ENCODE measurements around the gene CHID1.

CHID1 gene

GRCh38 chr11:839875-840617, 70.6 kb downstream of the CHID1 start:
- in situ Hi-C loops (cut with MboI; ENCODE audit: low sequenced_read_pairs): no loop called here

GRCh38 chr11:839280-839623, 71.4 kb downstream of the CHID1 start:
- in situ Hi-C loops (cut with MboI; ENCODE audit: low sequenced_read_pairs): no loop called here

- in situ Hi-C loops (cut with MboI; ENCODE audit: low sequenced_read_pairs): no loop called here
Measured at GRCh38 chr11:838441-839279, 72.0 kb downstream of the CHID1 start.

- in situ Hi-C loops (cut with MboI; ENCODE audit: low sequenced_read_pairs): no loop called here
Measured at GRCh38 chr11:837990-838307, 72.7 kb downstream of the CHID1 start.

GRCh38 chr11:837189-837989, 73.2 kb downstream of the CHID1 start:
- in situ Hi-C loops (cut with MboI; ENCODE audit: low sequenced_read_pairs): no loop called here

- in situ Hi-C loops (cut with MboI; ENCODE audit: low sequenced_read_pairs): no loop called here
Measured at GRCh38 chr11:836700-837099, 73.9 kb downstream of the CHID1 start.

GRCh38 chr11:836274-836673, 74.3 kb downstream of the CHID1 start:
- in situ Hi-C loops (cut with MboI; ENCODE audit: low sequenced_read_pairs): no loop called here

GRCh38 chr11:834371-835316, 76.0 kb downstream of the CHID1 start:
- in situ Hi-C loops (cut with MboI; ENCODE audit: low sequenced_read_pairs): no loop called here

GRCh38 chr11:833849-834311, 76.7 kb downstream of the CHID1 start:
- in situ Hi-C loops (cut with MboI; ENCODE audit: low sequenced_read_pairs): no loop called here

GRCh38 chr11:833114-833791, 77.4 kb downstream of the CHID1 start:
- in situ Hi-C loops (cut with MboI; ENCODE audit: low sequenced_read_pairs): no loop called here

- in situ Hi-C loops (cut with MboI; ENCODE audit: low sequenced_read_pairs): no loop called here
Measured at GRCh38 chr11:832529-833113, 78.0 kb downstream of the CHID1 start, which contains the start of gene CD151. Gene CD151, plus strand, starts transcription at chr11:832952. Its CDS starts 3,118 bp downstream, at chr11:836070.

GRCh38 chr11:831961-832528, 78.6 kb downstream of the CHID1 start:
- in situ Hi-C loops (cut with MboI; ENCODE audit: low sequenced_read_pairs): no loop called here

GRCh38 chr11:831118-831864, 79.3 kb downstream of the CHID1 start:
- in situ Hi-C loops (cut with MboI; ENCODE audit: low sequenced_read_pairs): no loop called here

- in situ Hi-C loops (cut with MboI; ENCODE audit: low sequenced_read_pairs): no loop called here
Measured at GRCh38 chr11:830295-831117, 80.1 kb downstream of the CHID1 start.

GRCh38 chr11:829847-830294, 80.7 kb downstream of the CHID1 start:
- in situ Hi-C loops (cut with MboI; ENCODE audit: low sequenced_read_pairs): no loop called here

- in situ Hi-C loops (cut with MboI; ENCODE audit: low sequenced_read_pairs): no loop called here
Measured at GRCh38 chr11:829176-829846, 81.3 kb downstream of the CHID1 start.

Measured in HL-60/S4 treated with retinoic acid at 250 ng/mL for 4 days and 3 days (cell line).